BJ (cell line): ENCODE results near the gene LRRC73. TPM values are rescaled to one million over a fixed set of nuclear protein-coding genes. Genes with fewer than 3 reads are reported as not detected.
"Not testable (repeated sequence)": the region's sequence is repeated elsewhere in the genome, so short reads cannot be mapped to it uniquely, and the experiment has no call there.

ENCODE experiments used
- CTCF ChIA-PET: fragments of 350-600 bp; formaldehyde crosslinking; extraction: SDS; loops from one replicate; lab custom pipeline; 2021; ENCODE audit warnings: antibody characterized with exemption, inconsistent platforms; lab: Yijun Ruan, JAX
- POLR2A ChIA-PET: fragments of 300-600 bp; sonication (Branson Sonifier 250); formaldehyde crosslinking; extraction: SDS; loops from one replicate; lab custom pipeline; 2021; ENCODE audit warnings: antibody characterized with exemption; lab: Charles Lee
- DNase-seq: peaks from one replicate; pipeline ENCODE4 v3.0.0-alpha.2; 2011; ENCODE audit warnings: low read depth
- H3K27me3 ChIP-seq: 2 replicates; pipeline ENCODE4 v1.6.0; 2011; ENCODE audit warnings: low read length; ENCODE audit not compliant: control insufficient read depth, insufficient read depth
- H3K36me3 ChIP-seq: 2 replicates; pipeline ENCODE4 v1.5.1; 2011; ENCODE audit warnings: low read length; ENCODE audit not compliant: control insufficient read depth, insufficient read depth
- H3K4me3 ChIP-seq: 2 replicates; pipeline ENCODE4 v1.5.1; 2011; ENCODE audit warnings: low read depth, mild to moderate bottlenecking, control low read depth, low read length
- CTCF ChIP-seq: IDR thresholded peaks from 2 replicates; pipeline ENCODE4 v1.5.1; 2011; ENCODE audit warnings: low read depth, mild to moderate bottlenecking, control low read depth, inconsistent platforms, low read length, moderate library complexity; ENCODE audit not compliant: insufficient read depth
- polyA plus RNA-seq: library from polyadenylated mRNA; depleted of rRNA; stranded (reverse); fragments of >200 nt; gene quantifications from 2 replicates; pipeline ENCODE4 v1.2.3, GENCODE V29; 2011

LRRC73 gene
- polyA plus RNA-seq, 1 experiment: 0.33 TPM

GRCh38 chr6:43541774-43542471 lies 31.8 kb upstream of the LRRC73 start:
- DNase-seq: no peak
- Histone ChIP-seq H3K27me3 (no peaks in the 10 kb centered on the region), H3K36me3 (peaks cover 3% of the 10 kb centered on the region), H3K4me3 (no peak overlapping the region)
- ChIA-PET POLR2A (no interaction called here), CTCF (no interaction called here)
- TF ChIP-seq CTCF: no peak

- Histone ChIP-seq H3K36me3 (peaks cover 2% of the 10 kb centered on the region), H3K27me3 (no peaks in the 10 kb centered on the region), H3K4me3 (no peak overlapping the region)
- POLR2A ChIA-PET: no interaction called here
- CTCF ChIA-PET: no interaction called here
- TF ChIP-seq CTCF: no peak
- DNase-seq: no peak
Measured at GRCh38 chr6:43540507-43540906, 30.4 kb upstream of the LRRC73 start.

GRCh38 chr6:43539409-43539808 lies 29.3 kb upstream of the LRRC73 start:
- POLR2A ChIA-PET, H3K36me3 ChIP-seq, CTCF ChIA-PET: not testable (repeated sequence)

GRCh38 chr6:43538986-43539385 lies 28.8 kb upstream of the LRRC73 start:
- DNase-seq, H3K4me3 ChIP-seq, POLR2A ChIA-PET, H3K36me3 ChIP-seq, H3K27me3 ChIP-seq: not testable (repeated sequence)
- CTCF ChIA-PET: interaction anchor here (1.2 kb wide), 1 partner anchor 84 kb away, joined by 3 read pairs; the partner anchor contains the start of gene DLK2

More at GRCh38 chr6:43539409-43539808, 29.3 kb upstream of the LRRC73 start:
- not testable (repeated sequence) for DNase-seq, H3K4me3 ChIP-seq, H3K27me3 ChIP-seq

- Histone ChIP-seq H3K27me3 (no peaks in the 10 kb centered on the region), H3K4me3 (no peak overlapping the region), H3K36me3 (peaks cover 11% of the 10 kb centered on the region; the same call in 1 of the 2 replicates)
- DNase-seq: no peak
- TF ChIP-seq CTCF: no peak
- POLR2A ChIA-PET: no interaction called here
- CTCF ChIA-PET: interaction anchor here (1.1 to 1.7 kb wide), 3 partner anchors 15 to 36 kb away, joined by 3 to 5 read pairs (median 4); no protein-coding TSS in a partner anchor
Measured at GRCh38 chr6:43532201-43532600, 22.1 kb upstream of the LRRC73 start.

- ChIA-PET POLR2A (no interaction called here), CTCF (interaction anchor here (1.1 to 1.5 kb wide), 4 partner anchors 18 to 381 kb away, joined by 3 to 5 read pairs (median 3); no protein-coding TSS in a partner anchor)
- H3K4me3 ChIP-seq: no peak overlapping the region
- TF ChIP-seq CTCF: no peak
- peaks cover 30% of the 10 kb centered on the region for H3K36me3 ChIP-seq
- no peak for DNase-seq
- no peaks in the 10 kb centered on the region for H3K27me3 ChIP-seq
Measured at GRCh38 chr6:43524483-43524961, 14.4 kb upstream of the LRRC73 start.
